ENCODE results near the gene WWOX. TPM values are rescaled to one million over a fixed set of nuclear protein-coding genes. Genes with fewer than 3 reads are reported as not detected.
A peak's percentile ranks its signal among the peaks of the same experiment; 100 is the strongest.

Gene WWOX
- total RNA-seq, 1 donor from 2014 or later: 28.2 TPM

DNA sequence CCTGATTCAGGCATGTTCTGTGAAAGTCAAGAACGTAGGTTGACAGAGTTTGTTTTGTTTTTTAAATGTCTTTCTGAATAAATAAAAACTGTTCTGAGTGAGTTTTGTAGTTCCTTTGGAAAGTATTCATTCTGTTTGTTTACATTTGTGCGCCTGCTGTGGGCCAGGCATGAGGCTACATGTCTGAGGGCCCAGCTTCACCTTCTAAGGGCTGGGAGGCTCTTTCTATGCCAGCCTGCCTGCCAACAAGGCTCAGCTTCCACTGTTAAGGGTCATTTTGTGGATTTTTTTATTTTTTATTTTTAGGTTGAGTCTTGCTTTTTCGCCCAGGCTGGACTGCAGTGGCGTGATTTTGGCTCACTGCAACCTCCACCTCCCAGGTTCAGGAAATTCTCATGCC is 6.1 kb downstream of the WWOX start:
- DNase-seq (ENCODE audit: extremely low spot score, unreplicated experiment): no peak
- Mint-ChIP-seq H3K9me3 (no peaks in the 10 kb centered on the region), H3K4me3 (no peak overlapping the region), H3K36me3 (peaks cover 10% of the 10 kb centered on the region), H3K27me3 (no peaks in the 10 kb centered on the region), H3K27ac (no peak overlapping the region), H3K4me1 (ENCODE audit: unreplicated experiment) (peaks cover 12% of the 10 kb centered on the region)
- TF ChIP-seq, protein P1, sequence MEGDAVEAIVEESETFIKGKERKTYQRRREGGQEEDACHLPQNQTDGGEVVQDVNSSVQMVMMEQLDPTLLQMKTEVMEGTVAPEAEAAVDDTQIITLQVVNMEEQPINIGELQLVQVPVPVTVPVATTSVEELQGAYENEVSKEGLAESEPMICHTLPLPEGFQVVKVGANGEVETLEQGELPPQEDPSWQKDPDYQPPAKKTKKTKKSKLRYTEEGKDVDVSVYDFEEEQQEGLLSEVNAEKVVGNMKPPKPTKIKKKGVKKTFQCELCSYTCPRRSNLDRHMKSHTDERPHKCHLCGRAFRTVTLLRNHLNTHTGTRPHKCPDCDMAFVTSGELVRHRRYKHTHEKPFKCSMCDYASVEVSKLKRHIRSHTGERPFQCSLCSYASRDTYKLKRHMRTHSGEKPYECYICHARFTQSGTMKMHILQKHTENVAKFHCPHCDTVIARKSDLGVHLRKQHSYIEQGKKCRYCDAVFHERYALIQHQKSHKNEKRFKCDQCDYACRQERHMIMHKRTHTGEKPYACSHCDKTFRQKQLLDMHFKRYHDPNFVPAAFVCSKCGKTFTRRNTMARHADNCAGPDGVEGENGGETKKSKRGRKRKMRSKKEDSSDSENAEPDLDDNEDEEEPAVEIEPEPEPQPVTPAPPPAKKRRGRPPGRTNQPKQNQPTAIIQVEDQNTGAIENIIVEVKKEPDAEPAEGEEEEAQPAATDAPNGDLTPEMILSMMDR (conservative IDR thresholded peaks at IDR 0.05): no peak

DNA sequence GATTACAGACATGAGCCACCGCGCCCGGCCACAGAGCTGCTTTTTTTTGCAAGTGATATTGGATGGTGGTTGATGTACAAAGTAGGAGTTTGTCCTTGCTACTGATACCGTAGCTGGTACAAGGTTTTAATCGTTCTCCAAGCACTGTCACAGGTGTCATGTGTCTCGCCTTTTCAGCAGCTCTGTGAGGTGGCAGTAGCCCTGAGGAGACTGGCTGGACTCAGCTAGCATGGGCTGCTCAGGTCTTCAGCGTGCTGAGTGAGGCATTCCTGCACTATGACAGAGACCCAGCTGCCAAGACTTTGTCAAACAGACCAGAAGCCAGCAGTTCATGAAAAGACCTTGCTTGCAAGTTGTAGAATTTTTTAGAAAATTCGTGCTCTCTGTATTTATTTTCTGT is 7.2 kb downstream of the WWOX start:
- H3K27ac Mint-ChIP-seq: no peak overlapping the region
- no peaks in the 10 kb centered on the region for H3K9me3 Mint-ChIP-seq
- TF ChIP-seq, protein P1 (conservative IDR thresholded peaks at IDR 0.05): no peak
- H3K36me3 Mint-ChIP-seq: peaks cover 15% of the 10 kb centered on the region
- no peak for DNase-seq (ENCODE audit: extremely low spot score, unreplicated experiment)
- H3K4me3 Mint-ChIP-seq: no peak overlapping the region
- peaks cover 9% of the 10 kb centered on the region for H3K4me1 Mint-ChIP-seq (ENCODE audit: unreplicated experiment)
- H3K27me3 Mint-ChIP-seq: no peaks in the 10 kb centered on the region

DNA sequence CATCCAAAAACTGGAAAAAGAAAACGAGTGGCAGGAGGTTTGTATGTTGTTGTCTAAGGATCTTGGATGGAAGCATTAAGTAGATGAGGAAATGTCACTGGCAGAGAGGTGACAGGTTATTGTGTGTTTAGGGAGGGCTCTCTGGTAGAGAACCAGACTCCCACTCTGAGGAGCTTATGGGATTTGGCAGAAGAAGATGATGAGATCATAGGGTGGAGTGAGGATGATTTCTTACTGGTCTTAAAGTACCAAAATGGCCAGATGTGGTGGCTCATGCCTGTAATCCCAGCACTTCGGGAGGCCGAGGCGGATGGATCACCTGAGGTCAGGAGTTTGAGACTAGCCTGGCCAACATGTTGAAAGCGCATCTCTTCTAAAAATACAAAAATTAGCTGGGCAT is 9.0 kb downstream of the WWOX start:
- Mint-ChIP-seq H3K4me3 (no peak overlapping the region), H3K27ac (no peak overlapping the region), H3K27me3 (no peaks in the 10 kb centered on the region), H3K9me3 (no peaks in the 10 kb centered on the region), H3K4me1 (ENCODE audit: unreplicated experiment) (peaks cover 2% of the 10 kb centered on the region), H3K36me3 (peaks cover 23% of the 10 kb centered on the region)
- DNase-seq (ENCODE audit: extremely low spot score, unreplicated experiment): no peak
- TF ChIP-seq, protein P1 (conservative IDR thresholded peaks at IDR 0.05): no peak

DNA sequence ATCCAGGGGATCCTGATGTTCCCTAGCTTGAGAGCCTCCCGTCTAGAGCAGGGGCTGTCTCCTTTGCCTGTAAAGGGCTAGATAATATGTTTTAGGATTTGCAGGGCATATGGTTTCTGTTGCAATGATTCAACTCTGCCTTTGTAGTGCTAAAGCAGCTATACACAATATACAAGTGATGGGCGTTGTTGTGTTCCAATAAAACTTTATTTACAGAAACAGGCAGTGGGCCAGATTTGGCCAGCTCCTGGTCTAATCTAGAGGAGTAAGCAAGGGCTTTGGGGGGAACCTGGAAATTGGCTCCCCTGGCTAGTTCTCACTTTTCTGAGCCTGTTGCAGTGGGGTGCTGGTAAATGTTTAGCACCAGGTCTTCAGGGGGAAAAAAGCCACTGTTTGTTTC is 13.8 kb downstream of the WWOX start:
- Mint-ChIP-seq H3K27me3 (no peaks in the 10 kb centered on the region), H3K27ac (no peak overlapping the region), H3K9me3 (no peaks in the 10 kb centered on the region), H3K4me3 (no peak overlapping the region), H3K4me1 (ENCODE audit: unreplicated experiment) (peaks cover under 1% of the 10 kb centered on the region), H3K36me3 (peaks cover 33% of the 10 kb centered on the region)
- TF ChIP-seq, protein P1 (conservative IDR thresholded peaks at IDR 0.05): no peak
- no peak for DNase-seq (ENCODE audit: extremely low spot score, unreplicated experiment)

DNA sequence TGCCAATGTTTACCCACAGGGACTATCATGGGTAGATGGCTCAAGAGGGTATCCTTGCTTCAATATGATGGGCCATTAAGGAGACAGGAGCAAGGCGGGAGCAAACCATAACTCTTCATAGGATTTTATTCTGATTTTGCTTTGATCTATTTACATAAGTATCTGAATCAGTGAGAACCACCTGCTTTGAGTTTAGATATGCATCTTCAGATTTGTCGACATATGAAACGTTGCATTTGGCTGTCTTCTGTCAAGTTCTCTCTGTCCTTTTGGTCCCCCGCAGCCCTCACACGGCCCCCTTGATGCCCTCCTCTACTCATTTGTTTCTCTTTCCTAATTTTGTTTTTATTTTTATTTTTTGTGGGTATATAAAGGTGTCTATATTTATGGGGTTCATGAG is 16.2 kb downstream of the WWOX start:
- Mint-ChIP-seq H3K36me3 (peaks cover 30% of the 10 kb centered on the region), H3K27me3 (no peaks in the 10 kb centered on the region), H3K4me3 (no peak overlapping the region), H3K27ac (no peak overlapping the region), H3K4me1 (ENCODE audit: unreplicated experiment) (peaks cover 10% of the 10 kb centered on the region), H3K9me3 (no peaks in the 10 kb centered on the region)
- TF ChIP-seq, protein P1 (conservative IDR thresholded peaks at IDR 0.05): no peak
- DNase-seq (ENCODE audit: extremely low spot score, unreplicated experiment): no peak

DNA sequence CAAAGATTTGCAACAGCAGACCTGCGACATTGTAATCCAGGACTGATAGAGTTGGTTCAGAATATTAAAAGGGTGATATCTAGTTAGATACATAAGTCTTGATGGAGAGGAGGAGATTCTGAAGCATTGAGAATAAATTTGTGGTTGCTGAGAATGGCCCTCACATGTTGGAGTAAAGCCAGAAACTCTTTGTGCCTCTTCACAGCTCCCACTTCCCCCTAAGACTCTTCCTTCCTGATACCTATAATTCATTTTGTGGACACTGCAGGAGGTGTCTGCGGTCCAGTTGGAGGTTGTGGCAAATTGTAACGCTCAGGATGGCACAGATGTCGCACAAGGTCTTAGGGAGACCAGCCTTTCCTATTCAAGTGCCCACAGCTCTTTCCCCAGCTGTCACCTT is 17.5 kb downstream of the WWOX start:
- peak overlapping the region; percentile 33 for H3K27ac Mint-ChIP-seq
- TF ChIP-seq, protein P1 (conservative IDR thresholded peaks at IDR 0.05): no peak
- H3K27me3 Mint-ChIP-seq: no peaks in the 10 kb centered on the region
- H3K4me3 Mint-ChIP-seq: no peak overlapping the region
- no peak for DNase-seq (ENCODE audit: extremely low spot score, unreplicated experiment)
- H3K36me3 Mint-ChIP-seq: peaks cover 24% of the 10 kb centered on the region
- peaks cover 10% of the 10 kb centered on the region for H3K4me1 Mint-ChIP-seq (ENCODE audit: unreplicated experiment)
- no peaks in the 10 kb centered on the region for H3K9me3 Mint-ChIP-seq
